Activated naive CD4-positive, alpha-beta T cell treated with anti-CD3 and anti-CD28 coated beads for 36 hours (primary cell): ENCODE results near the gene TMEM59. TPM values are rescaled to one million over a fixed set of nuclear protein-coding genes. Genes with fewer than 3 reads are reported as not detected.
"Not testable (repeated sequence)": the region's sequence is repeated elsewhere in the genome, so short reads cannot be mapped to it uniquely, and the experiment has no call there.

Experiments
- CTCF ChIA-PET: fragments of 350-600 bp; sonication (Branson Sonifier 250); formaldehyde crosslinking; loops from one replicate; lab custom pipeline; 2021; ENCODE audit warnings: antibody characterized with exemption; lab: Charles Lee
- DNase-seq: peaks from one replicate; pipeline ENCODE4 v3.0.0-alpha.2; 2020
- H3K27ac Mint-ChIP-seq: one replicate; pipeline ENCODE4 v1.8.0; 2021; ENCODE audit warnings: mild to moderate bottlenecking, mixed read lengths
- H3K27me3 Mint-ChIP-seq: one replicate; pipeline ENCODE4 v1.8.0; 2021; ENCODE audit warnings: low read depth, mixed read lengths
- H3K36me3 Mint-ChIP-seq: one replicate; pipeline ENCODE4 v1.8.0; 2021; ENCODE audit warnings: low read depth, mixed read lengths
- H3K4me1 Mint-ChIP-seq: one replicate; pipeline ENCODE4 v1.8.0; 2021; ENCODE audit warnings: low read depth, mixed read lengths
- H3K4me3 Mint-ChIP-seq: one replicate; pipeline ENCODE4 v1.8.0; 2021; ENCODE audit warnings: mild to moderate bottlenecking, moderate library complexity, mixed read lengths
- H3K9me3 Mint-ChIP-seq: one replicate; pipeline ENCODE4 v1.8.0; 2021; ENCODE audit warnings: mixed read lengths
- intact Hi-C: fragments of 100-400 bp; cut with micrococcal nuclease; formaldehyde crosslinking; loops from one replicate; pipeline ENCODE4 v1.15.1; 2023
- total RNA-seq, 2 experiments: library from RNA; stranded (reverse); gene quantifications; one replicate each; pipeline ENCODE4 v1.2.3, GENCODE V29; 2021

Gene TMEM59
- total RNA-seq, 2 experiments from 2014 or later, result 140 to 142 TPM

DNA sequence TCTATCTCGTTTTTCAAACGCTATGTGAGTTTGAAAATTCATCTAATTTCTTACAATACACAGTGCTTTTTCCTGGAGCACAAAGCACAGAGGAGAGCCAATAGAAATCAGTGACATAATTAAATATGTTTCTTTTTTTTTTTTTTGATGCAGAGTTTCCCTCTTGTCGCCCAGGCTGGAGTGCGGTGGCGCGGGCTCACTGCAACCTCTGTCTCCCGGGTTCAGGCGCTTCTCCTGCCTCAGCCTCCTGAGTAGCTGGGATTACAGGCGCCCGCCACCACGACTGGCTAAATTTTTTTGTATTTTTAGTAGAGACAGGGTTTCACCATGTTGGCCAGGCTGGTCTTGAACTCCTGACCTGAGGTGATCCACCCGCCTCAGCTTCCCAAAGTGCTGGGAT is 2.6 kb downstream of the TMEM59 start:
- H3K4me3 Mint-ChIP-seq, DNase-seq, intact Hi-C loops, H3K36me3 Mint-ChIP-seq, H3K27ac Mint-ChIP-seq, H3K27me3 Mint-ChIP-seq, H3K9me3 Mint-ChIP-seq, CTCF ChIA-PET: not testable (repeated sequence)
- peaks cover 45% of the 10 kb centered on the region for H3K4me1 Mint-ChIP-seq

DNA sequence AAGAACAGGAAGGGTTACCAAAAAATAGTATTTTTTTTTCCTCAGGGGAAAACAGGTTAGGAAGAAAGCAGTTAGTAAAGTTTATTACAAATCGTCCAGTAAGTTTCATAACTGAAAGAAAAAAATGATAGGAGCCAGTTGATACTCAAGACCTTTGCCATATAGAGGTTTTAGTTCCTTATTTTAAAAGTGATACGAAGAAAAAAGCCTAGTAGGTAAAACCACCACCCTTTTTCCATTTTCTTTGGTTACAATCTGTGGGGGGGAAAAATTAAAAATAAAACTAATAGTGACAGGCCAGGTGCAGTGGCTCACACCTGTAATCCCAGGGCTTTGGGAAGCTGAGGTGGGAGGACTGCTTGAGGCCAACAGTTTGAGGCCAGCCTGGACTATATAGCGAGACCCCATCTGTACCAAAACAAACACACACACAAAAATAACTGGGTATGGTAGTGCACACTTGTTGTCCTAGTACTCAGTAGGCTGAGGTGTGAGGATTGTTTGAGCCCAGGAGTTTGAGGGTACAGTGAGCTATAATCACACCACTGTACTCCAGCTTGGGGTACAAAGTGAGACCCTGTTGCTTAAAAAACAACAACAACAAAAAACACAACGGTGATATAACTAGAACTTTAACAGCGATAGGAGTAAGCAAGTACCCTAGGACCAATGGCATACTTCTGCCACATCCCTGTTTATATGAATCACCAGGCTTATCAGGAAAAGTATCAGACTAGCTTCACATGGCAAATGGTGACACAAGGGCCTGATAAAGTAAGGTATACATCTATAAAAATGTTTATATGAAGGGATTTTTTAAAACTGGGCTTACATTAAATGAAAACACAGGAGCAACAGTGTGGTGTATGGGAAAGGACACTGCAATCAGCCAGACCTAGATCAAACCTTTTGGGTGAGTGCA is 5.4 kb downstream of the TMEM59 start:
- no peaks in the 10 kb centered on the region for H3K27me3 Mint-ChIP-seq
- CTCF ChIA-PET, result interaction anchor here (0.6 to 1.5 kb wide), 3 partner anchors 34 to 487 kb away, joined by 3 to 4 read pairs (median 3); no protein-coding TSS in a partner anchor

GRCh38 chr1:54046671-54047383 is 6.2 kb downstream of the TMEM59 start:
- H3K27me3 Mint-ChIP-seq, result no peaks in the 10 kb centered on the region
- no peak for DNase-seq
- CTCF ChIA-PET, result interaction anchor here (0.6 kb wide), 1 partner anchor 488 kb away, joined by 3 read pairs; no protein-coding TSS in a partner anchor
- H3K27ac Mint-ChIP-seq, result no peak overlapping the region
- H3K36me3 Mint-ChIP-seq, result peaks cover 11% of the 10 kb centered on the region
- H3K4me1 Mint-ChIP-seq, result peaks cover 47% of the 10 kb centered on the region
- intact Hi-C loops, result no loop called here
- H3K9me3 Mint-ChIP-seq, result no peaks in the 10 kb centered on the region
- no peak overlapping the region for H3K4me3 Mint-ChIP-seq

More for the DNA sequence above, 5.4 kb downstream of the TMEM59 start:
- Mint-ChIP-seq H3K4me3 (no peak overlapping the region), H3K9me3 (no peaks in the 10 kb centered on the region), H3K36me3 (peaks cover 5% of the 10 kb centered on the region), H3K27ac (no peak overlapping the region), H3K4me1 (peaks cover 45% of the 10 kb centered on the region)
- no peak for DNase-seq
- intact Hi-C loops, result no loop called here

- H3K27ac Mint-ChIP-seq, result no peak overlapping the region
- CTCF ChIA-PET, result no interaction called here
- peaks cover 13% of the 10 kb centered on the region for H3K36me3 Mint-ChIP-seq
- no peak overlapping the region for H3K4me3 Mint-ChIP-seq
- H3K9me3 Mint-ChIP-seq, result no peaks in the 10 kb centered on the region
- intact Hi-C loops, result no loop called here
- DNase-seq, result no peak
- H3K4me1 Mint-ChIP-seq, result peaks cover 43% of the 10 kb centered on the region
- no peaks in the 10 kb centered on the region for H3K27me3 Mint-ChIP-seq
Measured at GRCh38 chr1:54045496-54045895, 7.5 kb downstream of the TMEM59 start.

GRCh38 chr1:54041806-54042205 is 11.2 kb downstream of the TMEM59 start:
- Mint-ChIP-seq H3K9me3 (no peaks in the 10 kb centered on the region), H3K4me1 (peaks cover 20% of the 10 kb centered on the region), H3K27ac (peak overlapping the region; percentile 54), H3K36me3 (peaks cover 19% of the 10 kb centered on the region), H3K27me3 (no peaks in the 10 kb centered on the region), H3K4me3 (no peak overlapping the region)
- CTCF ChIA-PET, result no interaction called here
- intact Hi-C loops, result no loop called here
- no peak for DNase-seq

DNA sequence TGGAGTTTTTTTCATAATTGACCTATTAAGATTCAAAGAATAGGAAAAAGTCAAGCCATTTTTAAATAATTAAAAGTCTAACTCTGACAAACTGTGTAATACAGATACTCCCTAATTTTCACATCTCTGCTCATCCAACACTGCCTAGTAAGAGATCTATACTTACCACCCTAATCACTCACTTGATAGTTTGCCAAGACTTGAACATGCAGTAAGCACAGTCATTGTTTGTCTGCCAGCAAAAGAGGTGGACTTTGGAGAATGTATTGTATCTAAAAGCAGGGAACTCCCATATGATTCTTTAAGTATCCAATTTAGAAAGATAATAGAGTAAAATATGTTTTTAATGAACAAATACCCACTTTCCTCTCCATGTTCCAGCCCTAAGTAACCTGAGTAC is 15.5 kb downstream of the TMEM59 start:
- H3K4me1 Mint-ChIP-seq, result peaks cover 2% of the 10 kb centered on the region
- H3K27ac Mint-ChIP-seq, result no peak overlapping the region
- DNase-seq, result no peak
- no peaks in the 10 kb centered on the region for H3K27me3 Mint-ChIP-seq
- CTCF ChIA-PET, result no interaction called here
- H3K4me3 Mint-ChIP-seq, result no peak overlapping the region
- peaks cover 29% of the 10 kb centered on the region for H3K36me3 Mint-ChIP-seq
- H3K9me3 Mint-ChIP-seq, result no peaks in the 10 kb centered on the region
- intact Hi-C loops, result no loop called here

GRCh38 chr1:54028306-54029251 is 24.4 kb downstream of the TMEM59 start:
- no peak overlapping the region for H3K27ac Mint-ChIP-seq

GRCh38 chr1:54027848-54028247 is 25.2 kb downstream of the TMEM59 start:
- H3K4me1 Mint-ChIP-seq, result no peaks in the 10 kb centered on the region
- H3K27me3 Mint-ChIP-seq, result no peaks in the 10 kb centered on the region
- H3K4me3 Mint-ChIP-seq, result no peak overlapping the region
- DNase-seq, result no peak
- H3K27ac Mint-ChIP-seq, result no peak overlapping the region
- intact Hi-C loops, result no loop called here
- CTCF ChIA-PET, result interaction anchor here (0.6 kb wide), 3 partner anchors 24 to 166 kb away, joined by 3 read pairs; no protein-coding TSS in a partner anchor
- H3K9me3 Mint-ChIP-seq, result no peaks in the 10 kb centered on the region
- peaks cover 4% of the 10 kb centered on the region for H3K36me3 Mint-ChIP-seq

More at GRCh38 chr1:54028306-54029251, 24.4 kb downstream of the TMEM59 start:
- Mint-ChIP-seq H3K27me3 (no peaks in the 10 kb centered on the region), H3K36me3 (peaks cover 4% of the 10 kb centered on the region), H3K4me3 (no peak overlapping the region), H3K4me1 (no peaks in the 10 kb centered on the region), H3K9me3 (no peaks in the 10 kb centered on the region)
- CTCF ChIA-PET, result interaction anchor here (0.6 kb wide), 2 partner anchors 24 to 167 kb away, joined by 3 read pairs; no protein-coding TSS in a partner anchor
- DNase-seq, result no peak
- intact Hi-C loops, result no loop called here

DNA sequence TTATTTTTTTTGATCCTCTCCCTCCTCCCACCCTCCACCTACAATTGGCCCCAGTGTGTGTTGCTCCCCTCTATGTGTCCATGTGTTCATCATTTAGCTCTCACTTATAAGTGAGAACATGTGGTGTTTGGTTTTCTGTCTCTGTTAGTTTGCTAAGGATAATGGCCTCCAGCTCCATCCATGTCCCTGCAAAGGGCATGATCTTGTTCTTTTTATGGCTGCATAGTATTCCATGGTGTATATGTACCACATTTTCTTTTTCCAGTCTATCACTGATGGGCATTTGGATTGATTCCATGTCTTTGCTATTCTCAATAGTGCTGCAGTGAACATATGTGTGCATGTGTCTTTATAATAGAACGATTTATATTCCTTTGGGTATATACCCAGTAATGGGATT is 28.2 kb downstream of the TMEM59 start:
- H3K27ac Mint-ChIP-seq, H3K9me3 Mint-ChIP-seq: not testable (repeated sequence)

GRCh38 chr1:54024358-54024757 is 28.6 kb downstream of the TMEM59 start:
- intact Hi-C loops, result no loop called here
- CTCF ChIA-PET, result no interaction called here
- H3K27me3 Mint-ChIP-seq, result no peaks in the 10 kb centered on the region
- DNase-seq, result no peak
- no peaks in the 10 kb centered on the region for H3K36me3 Mint-ChIP-seq
- H3K27ac Mint-ChIP-seq, result no peak overlapping the region
- H3K4me1 Mint-ChIP-seq, result no peaks in the 10 kb centered on the region
- H3K9me3 Mint-ChIP-seq, result no peaks in the 10 kb centered on the region
- H3K4me3 Mint-ChIP-seq, result no peak overlapping the region

More for the DNA sequence above, 28.2 kb downstream of the TMEM59 start:
- H3K36me3 Mint-ChIP-seq, intact Hi-C loops, DNase-seq, H3K27me3 Mint-ChIP-seq, H3K4me1 Mint-ChIP-seq, H3K4me3 Mint-ChIP-seq: not testable (repeated sequence)
- CTCF ChIA-PET, result interaction anchor here (0.7 kb wide), 1 partner anchor 494 kb away, joined by 3 read pairs; no protein-coding TSS in a partner anchor

- H3K36me3 Mint-ChIP-seq, DNase-seq, CTCF ChIA-PET, H3K4me1 Mint-ChIP-seq, H3K4me3 Mint-ChIP-seq, H3K9me3 Mint-ChIP-seq, H3K27ac Mint-ChIP-seq, H3K27me3 Mint-ChIP-seq, intact Hi-C loops: not testable (repeated sequence)
Measured at GRCh38 chr1:54019562-54020176, 33.3 kb downstream of the TMEM59 start.
